HepG2 (cell line): ENCODE results near the gene CCDC3. TPM values are rescaled to one million over a fixed set of nuclear protein-coding genes. Genes with fewer than 3 reads are reported as not detected.

ENCODE experiments used
- ATAC-seq: fragments of 200-7000 bp; cut with Tn5 transposase; 3 replicates; pipeline ENCODE4 v1.9.1; 2020; ENCODE audit warnings: mild to moderate bottlenecking, moderate library complexity
- BruUV-seq: library from RNA; stranded (reverse); fragments of 400-500 nt; replicated peaks from 2 replicates; lab custom pipeline; 2021; lab: Mats Ljungman, UMichigan
- CTCF ChIA-PET: fragments of 300-600 bp; formaldehyde crosslinking; extraction: SDS; loops from one replicate; lab custom pipeline; 2021; ENCODE audit warnings: low total read pairs, inconsistent platforms, low intra/inter-chr PET ratio; lab: Yijun Ruan, JAX
- POLR2A ChIA-PET: fragments of 350-600 bp; sonication (Branson Sonifier 250); formaldehyde crosslinking; loops from one replicate; lab custom pipeline; 2020; ENCODE audit warnings: antibody characterized with exemption, inconsistent platforms; lab: Yijun Ruan, JAX
- DNase-seq: peaks from one replicate; pipeline ENCODE4 v3.0.0-alpha.2; 2015; ENCODE audit warnings: low spot score
- FAIRE-seq: peaks from 3 replicates; lab custom pipeline; 2011; peaks lifted over from hg19 to GRCh38; lab: Jason Lieb, UNC
- H2AFZ ChIP-seq: one replicate; pipeline ENCODE4 v1.6.1; 2011; ENCODE audit warnings: low read length, inconsistent platforms
- H3K27ac ChIP-seq: fragments of 300-600 bp; 3 replicates; pipeline ENCODE4 v1.8.0; 2011; ENCODE audit warnings: mixed run types, mild to moderate bottlenecking, mixed read lengths, low read length, inconsistent platforms; ENCODE audit not compliant: insufficient read depth; ENCODE audit errors: extremely low read length
- H3K27me3 ChIP-seq, 2 experiments: fragments of 200-600 bp in 1 of 2; 2 replicates in 1 of 2; 3 replicates in 1 of 2; pipeline versions ENCODE4 v1.6.0 to v1.8.0; 2011; ENCODE audit warnings: low read length in 2 of 2, mild to moderate bottlenecking in 2 of 2, moderate library complexity in 2 of 2, inconsistent platforms in 1 of 2; ENCODE audit not compliant: insufficient read depth in 2 of 2, control insufficient read depth in 1 of 2
- H3K36me3 ChIP-seq, 2 experiments: fragments of 200-600 bp in 1 of 2; replicated peaks in 1 of 2; 2 replicates in 1 of 2; 3 replicates in 1 of 2; pipeline versions ENCODE4 v1.5.1 to v1.8.0; 2011; ENCODE audit warnings: low read length in 2 of 2, inconsistent platforms in 1 of 2; ENCODE audit not compliant: insufficient read depth in 2 of 2, control insufficient read depth in 1 of 2
- H3K4me1 ChIP-seq: 2 replicates; pipeline ENCODE4 v1.5.1; 2012; ENCODE audit warnings: low read length, inconsistent platforms; ENCODE audit not compliant: insufficient read depth
- H3K4me2 ChIP-seq: 2 replicates; pipeline ENCODE4 v1.6.0; 2011; ENCODE audit warnings: low read depth, low read length, inconsistent platforms
- H3K4me3 ChIP-seq, 3 experiments: fragments of 200-600 bp in 1 of 3; sonication (generic), shearing (Covaris generic) in 1 of 3; replicated peaks in 1 of 3; 2 replicates each; pipeline ENCODE4 v1.5.1; 2011 to 2016; ENCODE audit warnings: low read length in 3 of 3, inconsistent platforms in 2 of 3, low read depth in 2 of 3, mild to moderate bottlenecking in 2 of 3, control low read depth in 1 of 3, mixed read lengths in 1 of 3; ENCODE audit not compliant: insufficient read depth in 1 of 3
- H3K79me2 ChIP-seq: one replicate; pipeline ENCODE4 v1.6.1; 2011; ENCODE audit warnings: low read length, inconsistent platforms; ENCODE audit not compliant: insufficient read depth
- H3K9ac ChIP-seq: 2 replicates; pipeline ENCODE4 v1.6.0; 2011; ENCODE audit warnings: mild to moderate bottlenecking, low read depth, low read length, inconsistent platforms; ENCODE audit not compliant: insufficient read depth
- H3K9me3 ChIP-seq: 2 replicates; pipeline ENCODE4 v1.5.1; 2012; ENCODE audit warnings: mild to moderate bottlenecking, low read length
- H4K20me1 ChIP-seq: 2 replicates; pipeline ENCODE4 v1.6.0; 2011; ENCODE audit warnings: inconsistent platforms, mild to moderate bottlenecking, low read length, moderate library complexity; ENCODE audit not compliant: insufficient read depth
- ARID2 ChIP-seq: sonication (generic); formaldehyde crosslinking; IDR thresholded peaks from 2 replicates; pipeline ENCODE4 v1.8.1; 2022; ENCODE audit warnings: mild to moderate bottlenecking, missing genetic modification reagents, borderline replicate concordance
- CAMTA2 ChIP-seq: sonication (generic); formaldehyde crosslinking; IDR thresholded peaks from 2 replicates; pipeline ENCODE4 v1.4.0; 2020; ENCODE audit warnings: mild to moderate bottlenecking, missing genetic modification reagents, borderline replicate concordance
- HDAC2 ChIP-seq: sonication (generic); formaldehyde crosslinking; IDR thresholded peaks from 2 replicates; pipeline ENCODE4 v1.4.0; 2020; ENCODE audit warnings: missing genetic modification reagents
- HNRNPUL1 ChIP-seq: fragments of 200-400 bp; formaldehyde crosslinking; IDR thresholded peaks from 2 replicates; pipeline ENCODE4 v1.6.1; 2017; ENCODE audit warnings: low read depth, mild to moderate bottlenecking, low read length, moderate library complexity
- KLF16 ChIP-seq, 2 experiments: sonication (generic) in 1 of 2; formaldehyde crosslinking in 1 of 2; IDR thresholded peaks; 2 replicates each; pipeline versions ENCODE4 v1.6.1 to v1.8.0; 2016 to 2023; ENCODE audit warnings: missing genetic modification reagents in 2 of 2, missing compliant biosample characterization in 1 of 2
- NFE2L2 ChIP-seq: fragments of 150-350 bp; IDR thresholded peaks from 2 replicates; pipeline ENCODE4 v1.6.1; 2014; ENCODE audit warnings: low read length
- PAX8 ChIP-seq: sonication (generic); formaldehyde crosslinking; IDR thresholded peaks from 2 replicates; pipeline ENCODE4 v1.8.0; 2022; ENCODE audit warnings: mild to moderate bottlenecking, missing genetic modification reagents, borderline replicate concordance
- PRMT3 ChIP-seq: sonication (generic); formaldehyde crosslinking; IDR thresholded peaks from 2 replicates; pipeline ENCODE4 v1.8.1; 2022; ENCODE audit warnings: low read depth, mild to moderate bottlenecking, moderate library complexity, missing genetic modification reagents, borderline replicate concordance
- PTBP1 ChIP-seq: fragments of 200-400 bp; formaldehyde crosslinking; IDR thresholded peaks from 2 replicates; pipeline ENCODE4 v1.6.1; 2018; ENCODE audit warnings: low read length, low read depth; ENCODE audit not compliant: poor library complexity, severe bottlenecking
- SNAPC2 ChIP-seq: sonication (generic); formaldehyde crosslinking; IDR thresholded peaks from 2 replicates; pipeline ENCODE4 v1.8.1; 2022; ENCODE audit warnings: mild to moderate bottlenecking, missing genetic modification reagents
- SOX5 ChIP-seq: IDR thresholded peaks from 2 replicates; pipeline ENCODE4 v1.6.1; 2016; ENCODE audit warnings: borderline replicate concordance
- TBL1XR1 ChIP-seq: fragments of 150-350 bp; IDR thresholded peaks from 2 replicates; pipeline ENCODE4 v1.6.1; 2014; ENCODE audit warnings: borderline replicate concordance, low read length; ENCODE audit not compliant: partially characterized antibody
- TEAD3 ChIP-seq: optimal IDR thresholded peaks from 2 replicates; pipeline ENCODE3; 2016; ENCODE audit warnings: borderline replicate concordance
- ZNF143 ChIP-seq: sonication (generic); formaldehyde crosslinking; IDR thresholded peaks from 2 replicates; pipeline ENCODE4 v1.4.0; 2020; ENCODE audit warnings: missing genetic modification reagents
- WGBS: methylation state at CpG from one replicate; pipeline ENCODE4 v1.1.6; 2017; ENCODE audit warnings: low lambda C conversion rate; 5-methylcytosine and 5-hydroxymethylcytosine counted together
- in situ Hi-C: cut with HindIII; loops from 2 replicates; pipeline ENCODE4 v1.10.0; 2017; ENCODE audit warnings: low pct_unique_long_range_greater_than_20kb; ENCODE audit not compliant: extremely low pct_ligation_motif_present
- intact Hi-C: fragments of 100-400 bp; cut with micrococcal nuclease; formaldehyde crosslinking; loops from one replicate; pipeline ENCODE4 v1.10.0; 2022; ENCODE audit not compliant: unreplicated experiment
- polyA plus RNA-seq, 8 experiments: library from polyadenylated mRNA; depleted of rRNA in 3 of 8; stranded (reverse) in 7 of 8; unstranded in 1 of 8; fragments of >200 nt; fragmentation: Illumina TruSeq in 4 of 8; extraction: Trizol in 4 of 8; gene quantifications; 2 replicates each; pipeline versions ENCODE4 v1.2.1 to v1.2.3, GENCODE V29; 2011 to 2016; ENCODE audit warnings: low read depth in 4 of 8, missing spikeins in 1 of 8, mixed read lengths in 1 of 8; ENCODE audit not compliant: insufficient read depth in 1 of 8
- total RNA-seq, 5 experiments: library from RNA; depleted of rRNA; stranded (reverse); fragments of >200 nt; fragmentation: Illumina TruSeq; extraction: Trizol; gene quantifications; 2 replicates each; pipeline ENCODE4 v1.2.3, GENCODE V29; 2016; ENCODE audit warnings: low read depth in 1 of 5
- TF ChIP-seq, protein P1 (sequence below): sonication (generic); formaldehyde crosslinking; IDR thresholded peaks from 2 replicates; pipeline ENCODE4 v1.4.0; 2020; ENCODE audit warnings: missing genetic modification reagents

The CCDC3 gene
- total and polyA plus RNA-seq, 2 of the 13 experiments (the other 11 are each of a cell fraction or from before 2014, with no cell fraction given) = not detected

DNA sequence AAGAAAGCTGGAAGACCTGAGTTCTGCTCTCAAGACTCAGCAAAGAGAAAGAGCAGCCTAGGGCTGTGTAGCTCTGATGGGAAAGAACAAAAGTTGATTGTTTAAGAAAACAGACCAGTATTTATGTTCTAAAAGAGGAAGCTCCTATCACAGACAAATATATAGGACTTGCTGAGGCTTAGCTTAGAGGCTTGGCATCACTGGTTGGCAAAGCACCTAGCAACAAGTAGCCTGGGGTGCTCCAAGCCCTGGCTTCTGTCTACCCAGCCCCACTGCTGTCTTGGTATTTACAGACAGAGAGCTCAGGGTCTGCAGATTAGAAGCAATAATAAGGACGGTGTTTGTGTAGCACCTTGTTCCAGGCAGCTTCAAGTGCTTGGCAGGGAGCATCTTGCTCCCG, 36.9 kb upstream of the CCDC3 start:
- no peak for TF ChIP-seq SOX5 (CRISPR knock-in tag)
- no peak for TF ChIP-seq TBL1XR1
- no peak for TF ChIP-seq SNAPC2
- TF ChIP-seq NFE2L2 = no peak
- no peak for TF ChIP-seq HNRNPUL1
- no peak for TF ChIP-seq CAMTA2 (CRISPR knock-in tag)
- TF ChIP-seq PRMT3 = no peak
- TF ChIP-seq HDAC2 (CRISPR knock-in tag) = no peak
- no peak for TF ChIP-seq ZNF143 (CRISPR knock-in tag)
- TF ChIP-seq, protein P1, sequence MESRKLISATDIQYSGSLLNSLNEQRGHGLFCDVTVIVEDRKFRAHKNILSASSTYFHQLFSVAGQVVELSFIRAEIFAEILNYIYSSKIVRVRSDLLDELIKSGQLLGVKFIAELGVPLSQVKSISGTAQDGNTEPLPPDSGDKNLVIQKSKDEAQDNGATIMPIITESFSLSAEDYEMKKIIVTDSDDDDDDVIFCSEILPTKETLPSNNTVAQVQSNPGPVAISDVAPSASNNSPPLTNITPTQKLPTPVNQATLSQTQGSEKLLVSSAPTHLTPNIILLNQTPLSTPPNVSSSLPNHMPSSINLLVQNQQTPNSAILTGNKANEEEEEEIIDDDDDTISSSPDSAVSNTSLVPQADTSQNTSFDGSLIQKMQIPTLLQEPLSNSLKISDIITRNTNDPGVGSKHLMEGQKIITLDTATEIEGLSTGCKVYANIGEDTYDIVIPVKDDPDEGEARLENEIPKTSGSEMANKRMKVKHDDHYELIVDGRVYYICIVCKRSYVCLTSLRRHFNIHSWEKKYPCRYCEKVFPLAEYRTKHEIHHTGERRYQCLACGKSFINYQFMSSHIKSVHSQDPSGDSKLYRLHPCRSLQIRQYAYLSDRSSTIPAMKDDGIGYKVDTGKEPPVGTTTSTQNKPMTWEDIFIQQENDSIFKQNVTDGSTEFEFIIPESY (CRISPR knock-in tag) = no peak
- TF ChIP-seq PAX8 (CRISPR knock-in tag) = no peak
- TF ChIP-seq ARID2 (CRISPR knock-in tag) = no peak
- no peak for TF ChIP-seq TEAD3 (CRISPR knock-in tag)
- no peak for TF ChIP-seq PTBP1
- TF ChIP-seq KLF16 (CRISPR knock-in tag; IDR thresholded peaks at IDR 0.05) = no peak

More for the DNA sequence above, 36.9 kb upstream of the CCDC3 start:
- H3K4me3 ChIP-seq = no peak overlapping the region
- no peaks in the 10 kb centered on the region for H3K9me3 ChIP-seq
- H3K36me3 ChIP-seq = no peaks in the 10 kb centered on the region
- ATAC-seq = no peak
- no peaks in the 10 kb centered on the region; the same call in 1 of the 2 replicates for H3K4me1 ChIP-seq
- POLR2A ChIA-PET = no interaction called here
- no peak overlapping the region for H3K4me2 ChIP-seq
- BruUV-seq = no TSS peak
- H3K79me2 ChIP-seq = no peaks in the 10 kb centered on the region
- H3K27me3 ChIP-seq = peaks cover 0 to 2% of the 10 kb centered on the region in 2 experiments; a peak in 1 of 5 replicates
- no CpG with 5 or more reads among the region's 2 CpGs for WGBS
- intact Hi-C loops = no loop called here
- in situ Hi-C loops = no loop called here
- FAIRE-seq = no peak
- DNase-seq = no peak
- no peak overlapping the region for H3K27ac ChIP-seq
- CTCF ChIA-PET = no interaction called here
- H2AFZ ChIP-seq = no peak overlapping the region
- H3K9ac ChIP-seq = no peak overlapping the region
- H4K20me1 ChIP-seq = no peaks in the 10 kb centered on the region
